BLaER1 (cell line): ENCODE measurements around the gene IPPK.

Experiments
- H3K27ac ChIP-seq: shearing (Covaris generic); formaldehyde crosslinking; 2 replicates; pipeline ENCODE4 v1.8.1; 2022
- H3K27me3 ChIP-seq: shearing (Covaris generic); formaldehyde crosslinking; 2 replicates; pipeline ENCODE4 v1.8.1; 2022
- H3K36me3 ChIP-seq: shearing (Covaris generic); formaldehyde crosslinking; 2 replicates; pipeline ENCODE4 v1.8.1; 2022
- H3K4me1 ChIP-seq: shearing (Covaris generic); formaldehyde crosslinking; 2 replicates; pipeline ENCODE4 v1.8.1; 2022
- H3K4me2 ChIP-seq: shearing (Covaris generic); formaldehyde crosslinking; 2 replicates; pipeline ENCODE4 v1.8.1; 2022
- H3K4me3 ChIP-seq: shearing (Covaris generic); formaldehyde crosslinking; 2 replicates; pipeline ENCODE4 v1.8.1; 2022
- H3K9ac ChIP-seq: shearing (Covaris generic); formaldehyde crosslinking; 2 replicates; pipeline ENCODE4 v1.8.1; 2022
- H3K9me3 ChIP-seq: shearing (Covaris generic); formaldehyde crosslinking; 2 replicates; pipeline ENCODE4 v1.8.1; 2022
- H4K20me1 ChIP-seq: shearing (Covaris generic); formaldehyde crosslinking; 2 replicates; pipeline ENCODE4 v1.8.1; 2022
- Cebpa-rat ChIP-seq: shearing (Covaris generic); IDR thresholded peaks from 2 replicates; pipeline ENCODE4 v1.8.1; 2022

Gene IPPK

GRCh38 chr9:92640398-92641091 lies 29.4 kb downstream of the IPPK start:
- 0 out of 2 replicates have a peak, but pooled peaks cover 6% of the 10 kb centered on the region for H3K9me3 ChIP-seq
- no peak overlapping the region for H3K4me3 ChIP-seq
- peaks cover 99% of the 10 kb centered on the region for H3K36me3 ChIP-seq
- peaks cover 6% of the 10 kb centered on the region for H4K20me1 ChIP-seq
- no peak for TF ChIP-seq Cebpa-rat
- H3K9ac ChIP-seq = no peak overlapping the region
- H3K27ac ChIP-seq = no peak overlapping the region
- H3K4me1 ChIP-seq = no peaks in the 10 kb centered on the region
- no peaks in the 10 kb centered on the region for H3K27me3 ChIP-seq
- H3K4me2 ChIP-seq = no peak overlapping the region

- no peaks in the 10 kb centered on the region for H3K27me3 ChIP-seq
- H3K36me3 ChIP-seq = peaks cover 99% of the 10 kb centered on the region
- no peaks in the 10 kb centered on the region for H3K9me3 ChIP-seq
These were observed 30.1 kb downstream of the IPPK start for GRCh38 chr9:92639791-92640271.

GRCh38 chr9:92639124-92639523 lies 30.8 kb downstream of the IPPK start:
- H4K20me1 ChIP-seq = peaks cover 6% of the 10 kb centered on the region
- peaks cover 99% of the 10 kb centered on the region for H3K36me3 ChIP-seq
- H3K4me1 ChIP-seq = no peaks in the 10 kb centered on the region
- TF ChIP-seq Cebpa-rat = no peak
- H3K9me3 ChIP-seq = no peaks in the 10 kb centered on the region
- no peak overlapping the region for H3K4me2 ChIP-seq
- H3K9ac ChIP-seq = no peak overlapping the region
- no peaks in the 10 kb centered on the region for H3K27me3 ChIP-seq
- H3K4me3 ChIP-seq = no peak overlapping the region
- H3K27ac ChIP-seq = no peak overlapping the region

More at GRCh38 chr9:92639791-92640271, 30.1 kb downstream of the IPPK start:
- no peak for TF ChIP-seq Cebpa-rat
- Histone ChIP-seq H3K4me1 (no peaks in the 10 kb centered on the region), H3K9ac (no peak overlapping the region), H3K27ac (no peak overlapping the region), H3K4me2 (no peak overlapping the region), H4K20me1 (peaks cover 6% of the 10 kb centered on the region), H3K4me3 (no peak overlapping the region)

GRCh38 chr9:92638621-92639101 lies 31.3 kb downstream of the IPPK start:
- no peaks in the 10 kb centered on the region for H3K4me1 ChIP-seq
- no peak overlapping the region for H3K9ac ChIP-seq
- peaks cover 6% of the 10 kb centered on the region for H4K20me1 ChIP-seq
- H3K36me3 ChIP-seq = peaks cover 99% of the 10 kb centered on the region
- no peaks in the 10 kb centered on the region for H3K9me3 ChIP-seq
- no peak overlapping the region for H3K4me3 ChIP-seq
- no peak overlapping the region for H3K27ac ChIP-seq
- no peaks in the 10 kb centered on the region for H3K27me3 ChIP-seq
- TF ChIP-seq Cebpa-rat = no peak
- H3K4me2 ChIP-seq = no peak overlapping the region

- Histone ChIP-seq H3K4me3 (no peak overlapping the region), H3K36me3 (peaks cover 99% of the 10 kb centered on the region), H3K9me3 (no peaks in the 10 kb centered on the region), H3K27ac (no peak overlapping the region), H4K20me1 (peaks cover 6% of the 10 kb centered on the region), H3K4me1 (peaks cover 5% of the 10 kb centered on the region), H3K4me2 (no peak overlapping the region), H3K9ac (no peak overlapping the region), H3K27me3 (no peaks in the 10 kb centered on the region)
- no peak for TF ChIP-seq Cebpa-rat
These were observed 31.9 kb downstream of the IPPK start for GRCh38 chr9:92637886-92638620.

GRCh38 chr9:92637326-92637725 lies 32.6 kb downstream of the IPPK start:
- Histone ChIP-seq H3K27ac (no peak overlapping the region), H3K4me3 (no peak overlapping the region), H3K9ac (no peak overlapping the region), H3K36me3 (peaks cover 99% of the 10 kb centered on the region), H3K9me3 (no peaks in the 10 kb centered on the region), H3K4me1 (peaks cover 12% of the 10 kb centered on the region), H3K27me3 (no peaks in the 10 kb centered on the region), H4K20me1 (peaks cover 6% of the 10 kb centered on the region; the same call in 1 of the 2 replicates), H3K4me2 (no peak overlapping the region)
- no peak for TF ChIP-seq Cebpa-rat

GRCh38 chr9:92636627-92637026 lies 33.3 kb downstream of the IPPK start:
- H3K27ac ChIP-seq = no peak overlapping the region
- no peaks in the 10 kb centered on the region for H3K27me3 ChIP-seq
- no peaks in the 10 kb centered on the region; the same call in 1 of the 2 replicates for H4K20me1 ChIP-seq
- H3K9ac ChIP-seq = no peak overlapping the region
- no peak for TF ChIP-seq Cebpa-rat
- peaks cover 19% of the 10 kb centered on the region for H3K4me1 ChIP-seq
- no peak overlapping the region for H3K4me3 ChIP-seq
- H3K4me2 ChIP-seq = no peak overlapping the region
- H3K36me3 ChIP-seq = peaks cover 99% of the 10 kb centered on the region
- H3K9me3 ChIP-seq = no peaks in the 10 kb centered on the region

GRCh38 chr9:92635760-92636159 lies 34.2 kb downstream of the IPPK start:
- H3K27ac ChIP-seq = no peak overlapping the region
- H3K36me3 ChIP-seq = peaks cover 98% of the 10 kb centered on the region
- H3K27me3 ChIP-seq = no peaks in the 10 kb centered on the region
- no peak overlapping the region for H3K4me3 ChIP-seq
- H3K4me1 ChIP-seq = peaks cover 22% of the 10 kb centered on the region
- H3K9ac ChIP-seq = no peak overlapping the region
- H4K20me1 ChIP-seq = no peaks in the 10 kb centered on the region; the same call in 1 of the 2 replicates
- no peak overlapping the region for H3K4me2 ChIP-seq
- TF ChIP-seq Cebpa-rat = no peak
- no peaks in the 10 kb centered on the region for H3K9me3 ChIP-seq

GRCh38 chr9:92634712-92635605 lies 35.0 kb downstream of the IPPK start:
- no peaks in the 10 kb centered on the region for H3K27me3 ChIP-seq
- peaks cover 99% of the 10 kb centered on the region for H3K36me3 ChIP-seq
- H3K4me3 ChIP-seq = no peak overlapping the region
- H3K9me3 ChIP-seq = peaks cover 3% of the 10 kb centered on the region
- H3K4me1 ChIP-seq = peaks cover 22% of the 10 kb centered on the region
- H3K27ac ChIP-seq = no peak overlapping the region
- no peak for TF ChIP-seq Cebpa-rat
- no peak overlapping the region for H3K9ac ChIP-seq
- no peaks in the 10 kb centered on the region; the same call in 1 of the 2 replicates for H4K20me1 ChIP-seq
- no peak overlapping the region for H3K4me2 ChIP-seq
